Measurements from ENCODE around the gene FBXW8. TPM values are rescaled to one million over a fixed set of nuclear protein-coding genes. Genes with fewer than 3 reads are reported as not detected.

FBXW8 gene
- total RNA-seq, 1 donor from 2014 or later = 16.4 TPM

DNA sequence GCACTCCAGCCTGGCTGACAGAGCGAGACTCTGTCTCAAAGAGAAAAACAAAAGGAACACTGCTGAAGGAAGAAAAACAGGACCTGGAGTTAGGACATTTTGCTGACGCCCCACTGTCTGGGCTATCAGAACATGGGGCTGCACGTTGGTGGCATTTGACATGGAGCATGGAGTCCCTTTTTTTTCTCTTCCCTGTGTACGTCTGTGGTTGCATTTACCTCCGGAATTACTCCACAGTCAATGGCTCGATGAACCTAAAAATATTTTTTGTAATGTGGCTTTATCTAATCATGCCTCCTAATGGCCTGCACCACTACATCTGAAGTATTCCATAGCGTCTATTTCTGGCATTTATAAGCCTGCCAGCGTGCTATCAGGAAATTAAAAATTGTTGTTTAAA lies 157.7 kb downstream of the FBXW8 start:
- ATAC-seq = no peak
- TF ChIP-seq, protein P1, sequence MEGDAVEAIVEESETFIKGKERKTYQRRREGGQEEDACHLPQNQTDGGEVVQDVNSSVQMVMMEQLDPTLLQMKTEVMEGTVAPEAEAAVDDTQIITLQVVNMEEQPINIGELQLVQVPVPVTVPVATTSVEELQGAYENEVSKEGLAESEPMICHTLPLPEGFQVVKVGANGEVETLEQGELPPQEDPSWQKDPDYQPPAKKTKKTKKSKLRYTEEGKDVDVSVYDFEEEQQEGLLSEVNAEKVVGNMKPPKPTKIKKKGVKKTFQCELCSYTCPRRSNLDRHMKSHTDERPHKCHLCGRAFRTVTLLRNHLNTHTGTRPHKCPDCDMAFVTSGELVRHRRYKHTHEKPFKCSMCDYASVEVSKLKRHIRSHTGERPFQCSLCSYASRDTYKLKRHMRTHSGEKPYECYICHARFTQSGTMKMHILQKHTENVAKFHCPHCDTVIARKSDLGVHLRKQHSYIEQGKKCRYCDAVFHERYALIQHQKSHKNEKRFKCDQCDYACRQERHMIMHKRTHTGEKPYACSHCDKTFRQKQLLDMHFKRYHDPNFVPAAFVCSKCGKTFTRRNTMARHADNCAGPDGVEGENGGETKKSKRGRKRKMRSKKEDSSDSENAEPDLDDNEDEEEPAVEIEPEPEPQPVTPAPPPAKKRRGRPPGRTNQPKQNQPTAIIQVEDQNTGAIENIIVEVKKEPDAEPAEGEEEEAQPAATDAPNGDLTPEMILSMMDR (IDR thresholded peaks at IDR 0.05) = no peak
- Histone ChIP-seq H3K27me3 (ENCODE audit: low read depth) (no peaks in the 10 kb centered on the region), H3K27ac (no peak overlapping the region), H3K4me3 (no peak overlapping the region), H3K4me1 (no peaks in the 10 kb centered on the region), H3K9me3 (no peaks in the 10 kb centered on the region), H3K36me3 (no peaks in the 10 kb centered on the region)
- intact Hi-C loops (cut with DNase I) = no loop called here
- no peak for DNase-seq

DNA sequence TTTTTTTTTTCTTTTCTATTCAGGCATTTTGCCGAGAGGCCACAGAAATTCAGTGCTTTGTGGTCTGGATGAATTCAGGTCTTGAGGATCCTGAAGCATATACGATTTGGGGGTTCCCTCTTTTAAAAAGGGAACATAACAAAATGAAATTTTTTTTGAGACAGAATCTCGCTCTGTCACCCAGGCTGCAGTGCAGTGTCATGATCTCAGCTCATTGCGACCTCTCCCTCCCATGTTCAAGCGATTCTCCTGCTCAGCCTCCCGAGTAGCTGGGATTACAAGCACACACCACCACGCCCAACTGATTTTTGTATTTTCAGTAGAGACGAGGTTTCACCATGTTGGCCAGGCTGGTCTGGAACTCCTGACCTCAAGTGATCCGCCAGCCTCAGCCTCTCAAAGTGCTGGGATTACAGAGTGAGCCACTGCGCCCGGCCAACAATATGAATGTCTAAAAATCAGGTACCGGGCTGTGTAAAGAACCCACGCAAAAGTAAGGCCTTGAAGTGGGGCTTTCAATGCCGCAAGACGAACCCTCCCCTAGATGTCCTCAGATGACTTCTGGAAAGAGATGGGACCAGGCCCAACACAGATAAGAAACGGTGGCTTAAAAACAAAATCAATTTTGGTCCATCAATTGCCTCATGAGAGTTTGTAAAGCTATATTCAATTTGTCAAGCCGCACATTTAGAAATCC lies 158.5 kb downstream of the FBXW8 start:
- Histone ChIP-seq H3K27ac (peak overlapping the region; percentile 27), H3K9me3 (no peaks in the 10 kb centered on the region), H3K36me3 (no peaks in the 10 kb centered on the region), H3K4me3 (no peak overlapping the region), H3K27me3 (ENCODE audit: low read depth) (no peaks in the 10 kb centered on the region), H3K4me1 (no peaks in the 10 kb centered on the region)
- ATAC-seq (no peak), DNase-seq (no peak)
- intact Hi-C loops (cut with DNase I) = no loop called here
- TF ChIP-seq, protein P1 (IDR thresholded peaks at IDR 0.05) = no peak

DNA sequence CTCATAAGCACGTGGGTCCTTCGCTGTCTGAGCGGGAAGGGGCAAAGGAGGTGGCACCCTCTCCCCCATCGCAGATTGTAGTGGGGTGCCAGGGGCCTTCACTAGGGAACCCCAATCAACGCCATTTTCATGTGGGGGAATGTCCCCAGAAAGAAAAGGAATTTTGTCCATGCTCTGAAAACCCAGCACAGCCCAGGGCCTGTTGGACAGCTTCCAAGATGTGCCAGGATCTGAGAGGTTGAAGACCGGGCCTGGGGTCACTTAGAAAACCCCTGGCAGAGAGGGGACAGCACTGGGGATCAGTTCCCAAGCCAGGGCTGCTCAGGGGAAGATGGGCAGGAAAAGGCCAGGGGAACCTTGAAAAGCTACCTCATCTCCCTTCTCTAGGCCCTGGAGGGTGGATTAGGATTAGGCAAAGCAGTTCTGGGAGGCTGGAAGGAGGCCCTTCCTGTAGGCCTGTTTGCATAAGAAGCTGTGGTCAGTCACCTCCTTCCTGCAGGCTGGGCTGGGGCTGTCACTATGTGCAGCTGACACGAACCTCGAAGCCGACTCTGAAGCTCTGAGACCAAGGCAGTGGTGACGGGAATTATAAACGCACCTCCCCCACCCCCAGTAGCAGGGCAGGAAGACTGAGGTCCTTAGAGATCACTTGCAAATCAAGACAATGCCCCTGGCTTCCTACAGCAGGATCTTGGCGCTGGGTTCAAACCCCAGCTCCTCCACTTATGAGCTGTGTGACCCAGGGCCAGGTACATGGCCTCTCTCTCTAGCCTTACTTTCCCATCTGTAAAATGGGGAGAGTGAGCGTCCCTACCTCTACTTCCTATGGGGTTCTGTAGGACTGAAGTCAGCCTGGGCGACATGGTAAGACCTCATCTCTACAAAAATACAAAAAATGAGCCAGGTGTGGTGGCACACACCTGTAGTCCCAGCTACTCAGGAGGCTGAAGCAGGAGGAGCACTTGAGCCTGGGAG lies 159.5 kb downstream of the FBXW8 start:
- Histone ChIP-seq H3K27me3 (ENCODE audit: low read depth) (no peaks in the 10 kb centered on the region), H3K4me3 (no peak overlapping the region), H3K27ac (peak overlapping the region; percentile 27), H3K4me1 (no peaks in the 10 kb centered on the region), H3K9me3 (no peaks in the 10 kb centered on the region), H3K36me3 (no peaks in the 10 kb centered on the region)
- TF ChIP-seq, protein P1 (IDR thresholded peaks at IDR 0.05) = no peak
- intact Hi-C loops (cut with DNase I) = no loop called here
- ATAC-seq (peak; percentile 51 to 59), DNase-seq (peak; percentile 53)

DNA sequence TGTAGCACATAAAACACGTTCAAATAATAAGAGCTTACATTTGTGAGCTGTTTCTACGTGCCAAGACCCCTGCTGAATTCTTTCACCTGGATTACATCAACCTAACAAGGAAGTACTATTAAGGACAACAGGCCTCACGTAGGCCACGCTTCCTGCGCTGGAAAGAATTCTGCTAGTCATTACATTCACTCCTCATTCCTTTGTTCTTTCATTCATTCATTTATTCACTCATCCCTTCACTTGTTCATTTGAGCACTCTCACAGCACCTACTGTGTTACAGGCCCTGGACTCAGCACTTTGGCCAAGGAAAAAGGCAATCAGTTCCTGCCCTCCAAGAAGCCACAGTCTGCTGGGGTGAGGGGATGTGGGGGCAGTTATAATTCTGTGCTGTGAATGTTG lies 160.3 kb downstream of the FBXW8 start:
- Histone ChIP-seq H3K4me3 (no peak overlapping the region), H3K36me3 (no peaks in the 10 kb centered on the region), H3K4me1 (no peaks in the 10 kb centered on the region), H3K9me3 (no peaks in the 10 kb centered on the region), H3K27me3 (ENCODE audit: low read depth) (no peaks in the 10 kb centered on the region), H3K27ac (no peak overlapping the region)
- no peak for DNase-seq
- intact Hi-C loops (cut with DNase I) = no loop called here
- no peak for ATAC-seq
- TF ChIP-seq, protein P1 (IDR thresholded peaks at IDR 0.05) = no peak

DNA sequence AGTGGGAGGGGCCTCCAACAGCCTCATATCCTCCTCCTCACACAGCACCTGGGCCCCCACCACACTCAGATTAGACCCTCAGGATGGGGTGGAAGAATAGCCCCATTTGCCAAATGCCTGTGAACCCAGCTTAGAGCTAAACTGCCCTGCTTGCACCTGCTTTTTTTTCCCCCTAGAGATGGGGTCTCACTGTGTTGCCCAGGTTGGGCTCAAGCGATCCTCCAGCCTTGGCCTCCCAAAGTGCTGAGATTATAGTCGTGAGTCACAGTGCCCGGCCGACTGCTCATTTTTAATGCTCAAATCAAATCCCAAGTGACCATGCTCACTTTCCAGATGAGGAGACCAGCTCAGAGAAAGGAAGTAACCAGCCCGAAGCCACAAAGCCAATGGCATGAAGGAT lies 161.4 kb downstream of the FBXW8 start:
- Histone ChIP-seq H3K4me1 (no peaks in the 10 kb centered on the region), H3K27me3 (ENCODE audit: low read depth) (no peaks in the 10 kb centered on the region), H3K27ac (no peak overlapping the region), H3K4me3 (no peak overlapping the region), H3K9me3 (no peaks in the 10 kb centered on the region), H3K36me3 (no peaks in the 10 kb centered on the region)
- DNase-seq = no peak
- intact Hi-C loops (cut with DNase I) = no loop called here
- TF ChIP-seq, protein P1 (IDR thresholded peaks at IDR 0.05) = no peak
- no peak for ATAC-seq
